Liver (tissue), 9 donors: Measurements from ENCODE around the gene C1orf53. TPM values are rescaled to one million over a fixed set of nuclear protein-coding genes. Genes with fewer than 3 reads are reported as not detected.
"Not testable (repeated sequence)": the region's sequence is repeated elsewhere in the genome, so short reads cannot be mapped to it uniquely, and the experiment has no call there.

ENCODE experiments used
- DNase-seq: peaks from one replicate; pipeline ENCODE4 v3.0.0-alpha.2; 2017; ENCODE audit warnings: low spot score
- H3K27ac ChIP-seq, 2 donors: one replicate each; pipeline ENCODE4 v1.7.0; 2013; ENCODE audit warnings: inconsistent platforms in 2 of 2, low read length in 2 of 2, control low read depth in 1 of 2, low read depth in 1 of 2, mild to moderate bottlenecking in 1 of 2
- H3K27me3 ChIP-seq, 4 donors: one replicate each; pipeline versions ENCODE4 v1.6.1 to v1.7.0; 2013; ENCODE audit warnings: low read length in 3 of 4, inconsistent platforms in 1 of 4, mild to moderate bottlenecking in 1 of 4, moderate library complexity in 1 of 4; ENCODE audit not compliant: control insufficient read depth in 4 of 4, insufficient read depth in 4 of 4
- H3K36me3 ChIP-seq, 4 donors: one replicate each; pipeline versions ENCODE4 v1.6.1 to v1.7.0; 2013; ENCODE audit warnings: low read length in 3 of 4, mild to moderate bottlenecking in 3 of 4, low read depth in 1 of 4, moderate library complexity in 1 of 4; ENCODE audit not compliant: control insufficient read depth in 4 of 4, insufficient read depth in 3 of 4
- H3K4me1 ChIP-seq, 4 donors: one replicate each; pipeline versions ENCODE4 v1.6.1 to v1.7.0; 2013; ENCODE audit warnings: low read length in 3 of 4, mild to moderate bottlenecking in 3 of 4, moderate library complexity in 1 of 4; ENCODE audit not compliant: control insufficient read depth in 4 of 4, insufficient read depth in 4 of 4
- H3K4me3 ChIP-seq, 3 donors: one replicate each; pipeline versions ENCODE4 v1.6.1 to v1.7.0; 2013; ENCODE audit warnings: low read length in 3 of 3, control low read depth in 1 of 3, low read depth in 1 of 3, mild to moderate bottlenecking in 1 of 3
- H3K9ac ChIP-seq, 2 donors: one replicate each; pipeline ENCODE4 v1.7.0; 2013; ENCODE audit warnings: low read length in 2 of 2, mild to moderate bottlenecking in 2 of 2, moderate library complexity in 2 of 2, control low read depth in 1 of 2, low read depth in 1 of 2
- H3K9me3 ChIP-seq, 4 donors: one replicate each; pipeline versions ENCODE4 v1.6.1 to v1.7.0; 2013; ENCODE audit warnings: low read length in 3 of 4; ENCODE audit not compliant: control insufficient read depth in 4 of 4
- ATF3 ChIP-seq: IDR thresholded peaks from 2 replicates; pipeline ENCODE4 v1.6.1; 2016; ENCODE audit warnings: antibody characterized with exemption
- CTCF ChIP-seq: fragments of 150-350 bp; IDR thresholded peaks from 2 replicates; pipeline ENCODE4 v1.5.1; 2017; ENCODE audit warnings: improper control_type of control experiment, low read depth, low read length; ENCODE audit not compliant: missing input control
- EGR1 ChIP-seq, 2 donors: IDR thresholded peaks; 2 replicates each; pipeline ENCODE4 v1.6.1; 2016 to 2018; ENCODE audit warnings: antibody characterized with exemption in 2 of 2, low read depth in 2 of 2
- FOXA1 ChIP-seq: IDR thresholded peaks from 2 replicates; pipeline ENCODE4 v1.6.1; 2016; ENCODE audit warnings: antibody characterized with exemption
- FOXA2 ChIP-seq: IDR thresholded peaks from 2 replicates; pipeline ENCODE4 v1.6.1; 2016; ENCODE audit warnings: antibody characterized with exemption
- GABPA ChIP-seq, 2 donors: IDR thresholded peaks in 1 of 2; conservative IDR thresholded peaks in 1 of 2; 2 replicates each; pipeline ENCODE4 v1.6.1; 2016; ENCODE audit warnings: antibody characterized with exemption in 2 of 2, mild to moderate bottlenecking in 1 of 2, moderate library complexity in 1 of 2
- HNF4A ChIP-seq, 2 donors: conservative IDR thresholded peaks; 2 replicates each; pipeline ENCODE4 v1.6.1; 2016; ENCODE audit warnings: antibody characterized with exemption in 2 of 2, mild to moderate bottlenecking in 2 of 2
- HNF4G ChIP-seq: IDR thresholded peaks from 2 replicates; pipeline ENCODE4 v1.6.1; 2016; ENCODE audit warnings: antibody characterized with exemption
- JUND ChIP-seq, 2 donors: IDR thresholded peaks; 2 replicates each; pipeline ENCODE4 v1.6.1; 2016; ENCODE audit warnings: antibody characterized with exemption in 2 of 2
- NR2F2 ChIP-seq: IDR thresholded peaks from 2 replicates; pipeline ENCODE4 v1.6.1; 2016; ENCODE audit warnings: antibody characterized with exemption
- RAD21 ChIP-seq, 2 donors: IDR thresholded peaks; 2 replicates each; pipeline ENCODE4 v1.6.1; 2016; ENCODE audit warnings: antibody characterized with exemption in 2 of 2, mild to moderate bottlenecking in 2 of 2
- REST ChIP-seq: IDR thresholded peaks from 2 replicates; pipeline ENCODE4 v1.6.1; 2016; ENCODE audit warnings: antibody characterized with exemption, mild to moderate bottlenecking
- RXRA ChIP-seq, 2 donors: IDR thresholded peaks; 2 replicates each; pipeline ENCODE4 v1.6.1; 2017 to 2018; ENCODE audit warnings: antibody characterized with exemption in 2 of 2, mild to moderate bottlenecking in 1 of 2
- SP1 ChIP-seq: IDR thresholded peaks from 2 replicates; pipeline ENCODE4 v1.6.1; 2018; ENCODE audit warnings: antibody characterized with exemption, mild to moderate bottlenecking
- TAF1 ChIP-seq: conservative IDR thresholded peaks from 2 replicates; pipeline ENCODE4 v1.6.1; 2016; ENCODE audit warnings: antibody characterized with exemption, mild to moderate bottlenecking
- YY1 ChIP-seq: IDR thresholded peaks from 2 replicates; pipeline ENCODE4 v1.6.1; 2016; ENCODE audit warnings: antibody characterized with exemption, mild to moderate bottlenecking
- whole genome bisulfite sequencing: extraction: QIAGEN DNeasy Blood & Tissue Kit; methylation state at CpG from one replicate; pipeline ENCODE4 v1.1.7; 2013; 5-methylcytosine and 5-hydroxymethylcytosine counted together
- polyA plus RNA-seq, 2 donors: library from polyadenylated mRNA; stranded (reverse) in 1 of 2; unstranded in 1 of 2; fragments of 200-250 nt in 1 of 2; fragments of >200 nt in 1 of 2; fragmentation: Nextera tagmentation in 1 of 2; extraction: Ambion mirVana in 1 of 2; gene quantifications; one replicate each; pipeline versions ENCODE4 v1.2.1 to v1.2.3, GENCODE V29; 2013 to 2015
- total RNA-seq, 2 donors: library from RNA; depleted of rRNA; stranded (reverse); fragments of >200 nt; gene quantifications; one replicate each; pipeline ENCODE4 v1.2.3, GENCODE V29; 2014
- TF ChIP-seq, protein P1 (sequence below): IDR thresholded peaks from 2 replicates; pipeline ENCODE4 v1.6.1; 2016; ENCODE audit warnings: antibody characterized with exemption
- TF ChIP-seq, protein P2 (sequence below): IDR thresholded peaks from 2 replicates; pipeline ENCODE4 v1.6.1; 2016; ENCODE audit warnings: antibody characterized with exemption
- donor health status: healthy.
- donor health status: healthy.
- donor health status: healthy.
- donor health status: healthy.
- donor health status: healthy.

The C1orf53 gene
- total and polyA plus RNA-seq, 4 donors: 5.5 to 20.5 (median 9.5) TPM

DNA sequence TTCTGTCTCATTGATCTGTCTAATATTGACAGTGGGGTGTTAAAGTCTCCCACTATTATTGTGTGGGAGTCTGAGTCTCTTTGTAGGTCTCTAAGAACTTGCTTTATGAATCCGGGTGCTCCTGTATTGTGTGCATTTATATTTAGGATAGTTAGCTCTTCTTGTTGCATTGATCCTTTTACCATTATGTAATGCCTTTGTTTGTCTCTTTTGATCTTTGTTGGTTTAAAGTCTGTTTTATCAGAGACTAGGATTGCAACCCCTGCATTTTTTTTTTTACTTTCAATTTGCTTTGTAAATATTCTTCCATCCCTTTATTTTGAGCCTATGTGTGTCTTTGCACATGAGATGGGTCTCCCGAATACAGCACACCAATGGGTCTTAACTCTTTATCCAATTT is 20.2 kb upstream of the C1orf53 start:
- not testable (repeated sequence) for H3K4me3 ChIP-seq, H3K36me3 ChIP-seq, H3K9me3 ChIP-seq, H3K27ac ChIP-seq, H3K9ac ChIP-seq, H3K27me3 ChIP-seq, DNase-seq
- WGBS: 38% methylated on average over 2 of the region's 2 CpGs
- peaks cover 0 to 16% (median 10%) of the 10 kb centered on the region in 4 donors for H3K4me1 ChIP-seq
- peak; percentile 9 to 40 for TF ChIP-seq HNF4A (conservative IDR thresholded peaks at IDR 0.05)

GRCh38 chr1:197884173-197884572 is 18.3 kb upstream of the C1orf53 start:
- H3K9me3 ChIP-seq: peaks cover 0 to 5% (median under 1%) of the 10 kb centered on the region in 4 donors
- no peak overlapping the region for H3K27ac ChIP-seq
- 42% methylated on average over 7 of the region's 7 CpGs for WGBS
- peaks cover 0 to 16% (median 10%) of the 10 kb centered on the region in 4 donors for H3K4me1 ChIP-seq
- H3K4me3 ChIP-seq: peak overlapping the region in 1 of 3 donors; percentile 1
- no peak for DNase-seq
- no peaks in the 10 kb centered on the region for H3K27me3 ChIP-seq
- peak; percentile 85 to 87 for TF ChIP-seq RXRA (IDR thresholded peaks at IDR 0.05)
- peak; percentile 62 for TF ChIP-seq YY1
- no peak for TF ChIP-seq TAF1
- TF ChIP-seq NR2F2: peak; percentile 25
- TF ChIP-seq EGR1 (IDR thresholded peaks at IDR 0.05; ENCODE audit: low read depth in 2 of 2): peak in 1 of 2 donors; percentile 43
- peak; percentile 60 to 63 for TF ChIP-seq JUND (IDR thresholded peaks at IDR 0.05)
- TF ChIP-seq ATF3: no peak
- peak; percentile 91 for TF ChIP-seq FOXA1
- TF ChIP-seq CTCF: no peak
- TF ChIP-seq, protein P1, sequence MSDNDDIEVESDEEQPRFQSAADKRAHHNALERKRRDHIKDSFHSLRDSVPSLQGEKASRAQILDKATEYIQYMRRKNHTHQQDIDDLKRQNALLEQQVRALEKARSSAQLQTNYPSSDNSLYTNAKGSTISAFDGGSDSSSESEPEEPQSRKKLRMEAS: peak; percentile 43
- peak; percentile 64 to 76 for TF ChIP-seq HNF4A (conservative IDR thresholded peaks at IDR 0.05)
- peak; percentile 36 for TF ChIP-seq REST
- TF ChIP-seq FOXA2: peak; percentile 95
- TF ChIP-seq GABPA (IDR thresholded peaks at IDR 0.05 in 1 of 2, conservative IDR thresholded peaks at IDR 0.05 in 1 of 2): no peak
- no peak for TF ChIP-seq HNF4G
- TF ChIP-seq, protein P2, sequence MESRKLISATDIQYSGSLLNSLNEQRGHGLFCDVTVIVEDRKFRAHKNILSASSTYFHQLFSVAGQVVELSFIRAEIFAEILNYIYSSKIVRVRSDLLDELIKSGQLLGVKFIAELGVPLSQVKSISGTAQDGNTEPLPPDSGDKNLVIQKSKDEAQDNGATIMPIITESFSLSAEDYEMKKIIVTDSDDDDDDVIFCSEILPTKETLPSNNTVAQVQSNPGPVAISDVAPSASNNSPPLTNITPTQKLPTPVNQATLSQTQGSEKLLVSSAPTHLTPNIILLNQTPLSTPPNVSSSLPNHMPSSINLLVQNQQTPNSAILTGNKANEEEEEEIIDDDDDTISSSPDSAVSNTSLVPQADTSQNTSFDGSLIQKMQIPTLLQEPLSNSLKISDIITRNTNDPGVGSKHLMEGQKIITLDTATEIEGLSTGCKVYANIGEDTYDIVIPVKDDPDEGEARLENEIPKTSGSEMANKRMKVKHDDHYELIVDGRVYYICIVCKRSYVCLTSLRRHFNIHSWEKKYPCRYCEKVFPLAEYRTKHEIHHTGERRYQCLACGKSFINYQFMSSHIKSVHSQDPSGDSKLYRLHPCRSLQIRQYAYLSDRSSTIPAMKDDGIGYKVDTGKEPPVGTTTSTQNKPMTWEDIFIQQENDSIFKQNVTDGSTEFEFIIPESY: peak; percentile 18
- peak; percentile 22 to 50 for TF ChIP-seq RAD21 (IDR thresholded peaks at IDR 0.05)
- peak; percentile 77 for TF ChIP-seq SP1
- H3K36me3 ChIP-seq: no peaks in the 10 kb centered on the region
- no peak overlapping the region for H3K9ac ChIP-seq
